HK-2 (cell line): ENCODE measurements around the gene GNG13.
"Not testable (repeated sequence)": the region's sequence is repeated elsewhere in the genome, so short reads cannot be mapped to it uniquely, and the experiment has no call there.

Experiments
- DNase-seq: peaks from one replicate; pipeline ENCODE4 v3.0.0-alpha.2; 2018; ENCODE audit not compliant: unreplicated experiment

GNG13 gene

GRCh38 chr16:831571-832413 lies 31.3 kb upstream of the GNG13 start:
- DNase-seq: no peak

GRCh38 chr16:830871-831570 lies 30.5 kb upstream of the GNG13 start:
- DNase-seq: no peak

- no peak for DNase-seq
Observed at GRCh38 chr16:830107-830870, 29.8 kb upstream of the GNG13 start.

- DNase-seq: no peak
Observed at GRCh38 chr16:828891-829290, 28.4 kb upstream of the GNG13 start.

GRCh38 chr16:827513-827912 lies 27.0 kb upstream of the GNG13 start:
- no peak for DNase-seq

GRCh38 chr16:825341-826061 lies 25.0 kb upstream of the GNG13 start:
- no peak for DNase-seq

GRCh38 chr16:824601-825000 lies 24.1 kb upstream of the GNG13 start:
- no peak for DNase-seq

- no peak for DNase-seq
Observed at GRCh38 chr16:824194-824593, 23.7 kb upstream of the GNG13 start.

- no peak for DNase-seq
Observed at GRCh38 chr16:822909-823297, 22.4 kb upstream of the GNG13 start.

- DNase-seq: peak; percentile 12
Observed at GRCh38 chr16:822174-822908, 21.8 kb upstream of the GNG13 start.

- DNase-seq: no peak
Observed at GRCh38 chr16:821751-822150, 21.2 kb upstream of the GNG13 start.

GRCh38 chr16:820748-821147 lies 20.2 kb upstream of the GNG13 start:
- no peak for DNase-seq

- DNase-seq: not testable (repeated sequence)
Observed at GRCh38 chr16:820044-820408, 19.5 kb upstream of the GNG13 start.

- no peak for DNase-seq
Observed at GRCh38 chr16:819336-820043, 19.0 kb upstream of the GNG13 start.

GRCh38 chr16:818592-818991 lies 18.1 kb upstream of the GNG13 start:
- no peak for DNase-seq

- no peak for DNase-seq
Observed at GRCh38 chr16:818132-818531, 17.6 kb upstream of the GNG13 start.

- no peak for DNase-seq
Observed at GRCh38 chr16:817001-817906, 16.7 kb upstream of the GNG13 start.

- no peak for DNase-seq
Observed at GRCh38 chr16:815861-816260, 15.3 kb upstream of the GNG13 start.

GRCh38 chr16:814974-815373 lies 14.4 kb upstream of the GNG13 start:
- DNase-seq: peak; percentile 47
